GM21619 (cell line): ENCODE data around the gene RCL1.
"Not testable (repeated sequence)": the region's sequence is repeated elsewhere in the genome, so short reads cannot be mapped to it uniquely, and the experiment has no call there.

Source experiments
- ATAC-seq: cut with Tn5 transposase; IDR thresholded peaks from one replicate; pipeline ENCODE4 v1.9.1; 2021; ENCODE audit not compliant: unreplicated experiment

Gene RCL1

GRCh38 chr9:4792572-4793458 lies at the start of gene RCL1:
RCL1 (plus strand) TSS chr9:4792944; CDS start chr9:4793092, 148 bp downstream.
- ATAC-seq = peak; percentile 95

GRCh38 chr9:4743131-4743875 lies 49.4 kb upstream of the RCL1 start:
- ATAC-seq = no peak

- ATAC-seq = no peak
These were observed 46.3 kb upstream of the RCL1 start for GRCh38 chr9:4746278-4747030.

DNA sequence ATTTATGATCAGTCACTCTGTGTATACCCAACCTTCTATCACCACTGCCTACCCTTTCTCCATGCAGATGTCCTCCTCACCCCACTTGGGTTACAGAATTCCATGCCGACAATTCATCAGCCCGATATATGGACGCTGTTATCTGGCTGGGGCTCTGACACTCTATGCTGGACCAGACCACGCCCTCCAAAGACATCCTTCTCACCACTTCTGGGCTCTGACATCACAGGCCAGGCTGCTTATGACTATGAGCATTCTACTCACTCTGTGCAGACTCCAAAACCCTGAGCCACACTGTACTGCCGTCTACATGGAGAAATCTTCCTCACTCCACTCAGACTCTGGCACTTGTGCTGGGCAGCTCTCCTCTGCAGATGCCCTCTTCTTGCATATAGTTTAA lies 44.1 kb upstream of the RCL1 start:
- ATAC-seq = no peak

DNA sequence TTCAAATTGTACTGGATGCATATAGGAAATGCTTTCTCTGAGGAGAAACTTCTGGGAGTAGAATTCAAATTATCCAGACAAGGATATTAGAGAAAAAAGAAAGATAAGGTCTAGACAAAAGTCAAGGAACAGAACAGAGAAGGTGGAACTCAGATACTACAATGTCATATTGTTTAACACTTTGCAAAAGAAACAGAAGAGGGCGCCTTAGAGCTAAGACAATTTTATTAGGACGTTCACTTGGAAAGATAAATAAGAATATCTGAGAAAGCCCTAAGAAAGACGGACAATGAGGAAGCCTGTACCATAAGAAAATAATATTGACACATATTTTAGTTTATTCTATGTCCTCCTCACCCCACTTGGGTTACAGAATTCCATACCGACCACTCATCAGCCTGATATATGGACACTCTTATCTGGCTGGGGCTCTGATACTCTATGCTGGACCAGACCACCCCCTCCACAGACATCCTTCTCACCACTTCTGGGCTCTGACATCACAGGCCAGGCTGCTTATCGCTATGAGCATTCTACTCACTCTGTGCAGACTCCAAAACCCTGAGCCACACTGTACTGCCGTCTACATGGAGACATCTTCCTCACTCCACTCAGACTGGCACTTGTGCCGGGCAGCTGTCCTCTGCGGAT lies 42.6 kb upstream of the RCL1 start:
- ATAC-seq = no peak

DNA sequence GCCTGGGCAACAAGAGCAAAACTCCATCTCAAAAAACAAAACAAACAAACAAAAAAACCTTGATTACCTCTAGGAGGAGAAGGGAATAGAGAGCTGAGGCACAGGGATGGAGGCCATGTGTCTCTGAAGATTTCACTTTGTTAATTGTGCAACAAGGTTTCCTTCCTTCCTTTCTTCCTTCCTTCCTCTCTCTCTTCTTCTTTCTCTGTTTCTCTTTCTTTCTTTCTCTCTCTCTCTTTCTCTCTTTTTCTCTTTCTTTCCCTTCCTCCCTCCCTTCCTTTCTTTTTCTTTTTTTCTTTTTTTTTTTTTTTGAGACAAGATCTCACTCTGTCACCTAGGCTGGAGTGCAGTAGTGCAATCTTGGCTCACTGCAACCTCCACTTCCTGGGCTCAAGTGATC lies 38.2 kb upstream of the RCL1 start:
- not testable (repeated sequence) for ATAC-seq

GRCh38 chr9:4755026-4755609 lies 37.6 kb upstream of the RCL1 start:
- no peak for ATAC-seq

DNA sequence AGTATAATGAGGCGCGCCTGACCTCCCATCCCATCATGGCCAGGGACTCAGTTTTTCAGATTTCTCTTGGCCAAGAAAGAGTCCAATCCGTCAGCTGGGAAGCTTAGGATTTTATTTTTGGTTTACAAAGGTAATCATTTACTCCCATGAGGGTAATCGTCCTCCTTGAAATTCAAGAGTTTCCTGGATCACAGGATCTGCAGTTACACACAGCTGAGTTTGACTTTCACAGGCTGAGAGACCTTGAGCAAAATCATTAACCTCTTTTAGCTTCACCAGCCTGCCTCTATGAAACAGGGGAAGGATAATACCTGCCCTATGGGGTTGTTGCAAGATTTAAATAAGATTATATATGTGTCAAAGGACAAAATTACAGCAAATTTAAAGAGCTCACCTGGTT lies 36.3 kb upstream of the RCL1 start:
- no peak for ATAC-seq

DNA sequence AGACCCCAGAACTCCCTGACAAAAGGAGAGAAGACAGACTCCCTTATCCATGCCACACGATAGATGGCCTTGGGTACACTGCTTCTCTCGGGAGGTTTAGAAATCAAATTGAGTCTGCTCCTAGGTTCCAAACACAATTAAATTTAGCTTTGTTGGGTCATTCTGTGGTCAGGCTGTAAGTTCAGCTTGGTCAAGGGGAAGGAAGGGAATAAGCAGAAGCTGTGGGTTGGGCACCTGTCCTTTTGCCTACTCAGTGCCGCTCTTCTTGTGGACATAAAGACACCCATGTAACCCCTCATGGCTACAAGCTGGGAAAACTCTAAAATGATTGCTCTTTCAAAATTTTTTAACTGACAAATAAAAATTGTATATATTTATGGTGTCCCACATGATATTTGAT lies 32.6 kb upstream of the RCL1 start:
- ATAC-seq = no peak

DNA sequence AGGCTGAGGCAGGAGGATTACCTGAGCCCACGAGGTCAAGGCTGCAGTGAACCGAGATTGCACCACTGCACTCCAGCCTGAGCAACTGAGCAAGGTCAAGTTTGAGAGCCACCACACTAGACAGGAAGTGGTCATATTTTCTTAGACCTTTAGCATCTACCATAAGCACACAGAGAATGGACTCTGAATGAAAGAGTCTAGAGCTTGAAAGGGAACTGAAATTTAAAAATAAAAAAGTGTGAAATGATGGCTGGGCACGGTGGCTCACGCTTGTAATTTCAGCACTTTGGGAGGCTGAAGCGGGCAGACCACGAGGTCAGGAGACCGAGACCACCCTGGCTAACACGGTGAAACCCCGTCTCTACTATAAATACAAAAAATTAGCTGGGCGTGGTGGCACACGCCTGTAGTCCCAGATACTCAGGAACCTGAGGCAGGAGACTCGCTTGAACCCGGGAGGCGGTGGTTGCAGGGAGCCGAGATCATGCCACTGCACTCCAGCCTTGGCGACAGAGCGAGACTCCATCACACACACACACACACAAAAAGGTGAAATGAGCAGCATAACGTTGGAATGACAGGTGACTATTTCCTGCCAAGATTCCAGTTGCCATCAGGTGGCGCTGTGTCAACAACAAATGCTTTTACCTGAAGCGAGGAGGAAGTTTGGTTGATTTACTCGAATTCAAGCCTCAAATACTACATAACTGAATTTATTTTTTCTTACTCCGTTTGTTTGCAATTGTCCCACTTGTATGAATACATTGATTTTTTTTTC lies 30.4 kb upstream of the RCL1 start:
- peak; percentile 86 for ATAC-seq

DNA sequence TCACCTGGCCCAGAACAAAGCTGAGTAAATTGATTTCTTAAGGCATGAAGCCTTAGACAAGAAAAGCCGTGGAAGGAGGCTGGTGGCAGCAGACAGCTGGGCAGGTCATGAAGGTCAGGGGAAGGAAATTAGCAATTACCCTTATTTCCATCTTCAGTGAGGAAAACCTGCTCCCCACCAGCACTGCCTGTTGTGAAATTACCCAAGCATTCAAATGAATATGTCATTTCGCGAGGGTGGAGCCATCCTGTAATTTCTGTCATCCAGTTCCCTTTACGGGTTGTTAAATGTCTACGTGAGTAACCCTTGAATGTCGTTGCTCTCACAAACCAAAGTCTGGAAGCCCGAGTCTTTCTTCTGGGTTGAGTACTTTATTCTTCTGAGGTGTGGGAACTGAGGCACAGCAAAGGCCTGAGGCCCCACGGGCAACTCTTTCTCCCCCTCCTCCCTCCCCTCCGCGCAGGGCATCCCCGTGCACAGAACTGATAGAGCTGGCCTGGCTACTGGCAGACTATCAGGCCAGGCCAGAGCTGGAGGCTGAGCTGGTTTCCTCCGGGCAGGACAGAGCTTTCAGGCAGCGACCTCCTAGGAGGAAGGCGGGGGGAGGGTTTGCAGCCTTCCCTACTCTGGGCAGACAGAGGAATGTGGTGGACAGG lies 29.7 kb upstream of the RCL1 start:
- ATAC-seq = no peak

GRCh38 chr9:4764033-4764432 lies 28.7 kb upstream of the RCL1 start:
- ATAC-seq = no peak

DNA sequence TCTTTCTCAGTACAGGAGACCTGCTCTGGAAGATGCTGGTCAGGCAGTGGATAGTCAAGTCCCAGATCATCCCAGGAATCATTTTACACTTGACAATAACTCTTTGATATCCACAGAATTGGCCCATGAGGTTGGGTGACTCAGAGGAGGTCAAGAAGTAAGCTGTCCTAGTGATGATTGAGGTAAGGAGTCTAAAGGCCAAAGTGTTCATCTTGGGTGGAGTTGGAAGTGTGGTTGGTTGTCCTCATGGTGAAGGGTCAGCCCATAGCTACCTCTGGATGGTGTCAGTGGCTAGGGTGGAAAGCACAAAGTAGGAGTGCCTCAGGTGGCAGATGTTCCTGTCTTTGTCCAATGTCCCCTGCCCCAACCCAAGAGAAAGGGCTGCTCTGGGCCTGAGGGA lies 24.1 kb upstream of the RCL1 start:
- ATAC-seq = no peak

- no peak for ATAC-seq
These were observed 23.2 kb upstream of the RCL1 start for GRCh38 chr9:4769321-4770080.

DNA sequence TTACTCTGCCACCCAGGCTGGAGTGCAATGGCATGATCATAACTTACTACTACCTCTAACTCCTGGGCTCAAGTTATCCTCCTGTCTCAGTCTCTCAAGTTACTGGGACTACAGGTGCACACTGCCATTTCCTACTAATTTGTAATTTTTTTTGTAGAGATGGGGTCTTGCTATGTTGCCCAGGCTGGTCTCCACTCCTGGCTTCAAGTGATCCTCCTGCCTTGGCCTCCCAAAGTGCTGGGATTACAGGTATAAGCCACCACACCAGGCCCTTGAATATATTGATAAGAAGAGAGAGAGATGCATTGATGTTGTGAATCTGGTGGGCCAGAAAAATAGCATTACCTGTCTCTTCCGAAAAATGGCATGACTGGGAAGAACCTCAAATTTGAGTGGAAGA lies 21.0 kb upstream of the RCL1 start:
- ATAC-seq = no peak

DNA sequence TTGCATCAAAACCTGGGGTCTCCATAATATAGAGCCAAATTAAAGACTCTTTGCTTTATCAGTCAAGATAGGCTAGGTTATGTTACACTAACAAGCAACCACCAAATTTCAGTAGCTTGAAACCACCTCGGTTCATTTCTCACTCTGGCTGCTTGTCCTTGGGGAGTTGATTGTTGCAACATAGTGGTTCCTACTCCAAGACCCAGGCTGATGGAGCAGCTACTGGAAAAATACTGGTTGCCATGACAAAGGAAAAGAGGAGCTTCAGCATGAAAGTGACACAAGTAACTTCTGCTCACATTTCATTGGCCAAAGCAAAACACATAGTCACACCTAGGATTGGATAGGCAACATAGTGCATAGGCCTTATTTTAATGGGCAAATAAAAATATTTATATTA lies 18.5 kb upstream of the RCL1 start:
- ATAC-seq = no peak

DNA sequence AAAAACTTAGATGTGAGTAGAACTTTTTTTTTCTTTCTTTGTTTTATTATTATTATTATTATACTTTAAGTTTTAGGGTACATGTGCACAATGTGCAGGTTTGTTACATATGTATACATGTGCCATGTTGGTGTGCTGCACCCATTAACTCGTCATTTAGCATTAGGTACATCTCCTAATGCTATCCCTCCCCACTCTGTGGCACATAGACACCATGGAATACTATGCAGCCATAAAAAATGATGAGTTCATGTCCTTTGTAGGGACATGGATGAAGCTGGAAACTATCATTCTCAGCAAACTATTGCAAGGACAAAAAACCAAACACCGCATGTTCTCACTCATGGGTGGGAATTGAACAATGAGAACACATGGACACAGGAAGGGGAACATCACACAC lies 17.8 kb upstream of the RCL1 start:
- not testable (repeated sequence) for ATAC-seq

GRCh38 chr9:4780651-4781050 lies 12.1 kb upstream of the RCL1 start:
- no peak for ATAC-seq

- no peak for ATAC-seq
These were observed 11.3 kb upstream of the RCL1 start for GRCh38 chr9:4781408-4781807.
